Body of pancreas (tissue), 4 donors: ENCODE data around the gene RAPGEF4.

ENCODE experiments used
- POLR2A ChIP-seq, 3 donors: fragments of 450-650 bp; IDR thresholded peaks; one replicate each; pipeline ENCODE4 v1.6.1; 2016; ENCODE audit warnings: antibody characterized with exemption in 3 of 3, mild to moderate bottlenecking in 2 of 3
- TF ChIP-seq, protein P1 (sequence below), 7 experiments: fragments of 450-650 bp in 4 of 7; fragments of 200-600 bp in 3 of 7; sonication (generic) in 3 of 7; IDR thresholded peaks; one replicate each; pipeline ENCODE4 v1.5.1; 2016 to 2019; ENCODE audit warnings: antibody characterized with exemption in 7 of 7

DNA sequence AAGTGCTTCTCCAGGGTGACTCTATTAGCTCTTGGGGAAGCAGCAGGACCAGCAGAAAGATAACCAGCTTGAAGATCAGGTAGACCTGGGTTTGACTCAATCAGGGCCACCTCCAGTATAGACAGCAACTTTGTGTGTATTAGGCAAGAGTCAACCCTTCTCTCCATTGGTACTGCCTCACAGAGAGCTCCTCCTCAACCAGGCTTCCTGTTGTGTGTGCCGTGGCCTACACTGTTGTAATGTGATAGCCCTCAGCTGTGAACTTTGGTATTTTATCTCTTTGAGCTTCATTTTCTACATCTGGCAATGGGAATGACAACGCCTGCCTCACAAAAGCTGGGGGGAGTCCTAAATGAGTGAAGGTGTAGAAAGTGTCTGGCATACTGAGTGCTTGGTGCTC lies 323.0 kb downstream of the RAPGEF4 start:
- TF ChIP-seq POLR2A (IDR thresholded peaks at IDR 0.05): no peak
- TF ChIP-seq, protein P1, sequence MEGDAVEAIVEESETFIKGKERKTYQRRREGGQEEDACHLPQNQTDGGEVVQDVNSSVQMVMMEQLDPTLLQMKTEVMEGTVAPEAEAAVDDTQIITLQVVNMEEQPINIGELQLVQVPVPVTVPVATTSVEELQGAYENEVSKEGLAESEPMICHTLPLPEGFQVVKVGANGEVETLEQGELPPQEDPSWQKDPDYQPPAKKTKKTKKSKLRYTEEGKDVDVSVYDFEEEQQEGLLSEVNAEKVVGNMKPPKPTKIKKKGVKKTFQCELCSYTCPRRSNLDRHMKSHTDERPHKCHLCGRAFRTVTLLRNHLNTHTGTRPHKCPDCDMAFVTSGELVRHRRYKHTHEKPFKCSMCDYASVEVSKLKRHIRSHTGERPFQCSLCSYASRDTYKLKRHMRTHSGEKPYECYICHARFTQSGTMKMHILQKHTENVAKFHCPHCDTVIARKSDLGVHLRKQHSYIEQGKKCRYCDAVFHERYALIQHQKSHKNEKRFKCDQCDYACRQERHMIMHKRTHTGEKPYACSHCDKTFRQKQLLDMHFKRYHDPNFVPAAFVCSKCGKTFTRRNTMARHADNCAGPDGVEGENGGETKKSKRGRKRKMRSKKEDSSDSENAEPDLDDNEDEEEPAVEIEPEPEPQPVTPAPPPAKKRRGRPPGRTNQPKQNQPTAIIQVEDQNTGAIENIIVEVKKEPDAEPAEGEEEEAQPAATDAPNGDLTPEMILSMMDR (IDR thresholded peaks at IDR 0.05): no peak
